Ovary (tissue), 3 donors: ENCODE data around the gene MCOLN2.

ENCODE experiments used
- CTCF ChIP-seq, 3 donors: fragments of 450-650 bp in 2 of 3; fragments of 200-600 bp in 1 of 3; IDR thresholded peaks; one replicate each; pipeline versions ENCODE4 v1.5.1 to v1.8.0; 2016 to 2022; ENCODE audit warnings: antibody characterized with exemption in 3 of 3, mild to moderate bottlenecking in 1 of 3
- EP300 ChIP-seq: sonication (generic); formaldehyde crosslinking; IDR thresholded peaks from one replicate; pipeline ENCODE4 v1.6.1; 2017; ENCODE audit warnings: antibody characterized with exemption
- POLR2A ChIP-seq: fragments of 450-650 bp; IDR thresholded peaks from one replicate; pipeline ENCODE4 v1.6.1; 2017; ENCODE audit warnings: antibody characterized with exemption, mild to moderate bottlenecking, moderate library complexity
- donor health status: DM: no; HTN: no; CAD: no.

GRCh38 chr1:84889437-84889836 is 107.5 kb downstream of the MCOLN2 start:
- TF ChIP-seq POLR2A (no peak), CTCF (IDR thresholded peaks at IDR 0.05) (no peak), EP300 (no peak)
